Fibroblast of pulmonary artery (primary cell): Measurements from ENCODE around the gene KIAA1217.
"Not testable (repeated sequence)": the region's sequence is repeated elsewhere in the genome, so short reads cannot be mapped to it uniquely, and the experiment has no call there.

Experiments used
- DNase-seq: peaks from one replicate; pipeline ENCODE4 v3.0.0-alpha.2; 2010; ENCODE audit warnings: low read depth
- H3K4me3 ChIP-seq: replicated peaks from 2 replicates; pipeline ENCODE4 v1.5.1; 2011; ENCODE audit warnings: low read depth, mild to moderate bottlenecking, control low read depth, low read length, moderate library complexity
- TF ChIP-seq, protein P1 (sequence below): IDR thresholded peaks from 2 replicates; pipeline ENCODE4 v1.5.1; 2011; ENCODE audit warnings: mild to moderate bottlenecking, control low read depth, low read length, inconsistent platforms; ENCODE audit errors: missing control alignments

KIAA1217 gene

DNA sequence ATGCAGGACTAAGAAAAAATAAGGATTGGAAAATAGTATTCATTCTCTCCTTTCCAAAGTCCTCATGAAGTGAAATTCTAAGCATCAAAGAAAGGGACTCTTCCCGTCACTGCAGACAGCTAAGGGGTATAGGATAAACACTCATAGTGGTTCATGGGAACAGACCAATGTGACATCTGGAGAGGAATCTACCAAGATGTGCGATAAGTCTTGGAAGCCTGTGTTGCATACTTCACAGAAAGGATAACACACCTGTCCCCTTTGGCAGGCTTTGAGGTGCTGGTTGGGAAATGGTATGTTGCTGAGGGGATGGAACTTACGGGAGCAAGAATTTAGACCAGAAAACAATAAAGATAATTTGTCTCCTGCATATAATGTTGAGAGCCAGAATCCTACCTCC lies 266.7 kb downstream of the KIAA1217 start:
- H3K4me3 ChIP-seq = no peak overlapping the region
- DNase-seq = no peak
- TF ChIP-seq, protein P1, sequence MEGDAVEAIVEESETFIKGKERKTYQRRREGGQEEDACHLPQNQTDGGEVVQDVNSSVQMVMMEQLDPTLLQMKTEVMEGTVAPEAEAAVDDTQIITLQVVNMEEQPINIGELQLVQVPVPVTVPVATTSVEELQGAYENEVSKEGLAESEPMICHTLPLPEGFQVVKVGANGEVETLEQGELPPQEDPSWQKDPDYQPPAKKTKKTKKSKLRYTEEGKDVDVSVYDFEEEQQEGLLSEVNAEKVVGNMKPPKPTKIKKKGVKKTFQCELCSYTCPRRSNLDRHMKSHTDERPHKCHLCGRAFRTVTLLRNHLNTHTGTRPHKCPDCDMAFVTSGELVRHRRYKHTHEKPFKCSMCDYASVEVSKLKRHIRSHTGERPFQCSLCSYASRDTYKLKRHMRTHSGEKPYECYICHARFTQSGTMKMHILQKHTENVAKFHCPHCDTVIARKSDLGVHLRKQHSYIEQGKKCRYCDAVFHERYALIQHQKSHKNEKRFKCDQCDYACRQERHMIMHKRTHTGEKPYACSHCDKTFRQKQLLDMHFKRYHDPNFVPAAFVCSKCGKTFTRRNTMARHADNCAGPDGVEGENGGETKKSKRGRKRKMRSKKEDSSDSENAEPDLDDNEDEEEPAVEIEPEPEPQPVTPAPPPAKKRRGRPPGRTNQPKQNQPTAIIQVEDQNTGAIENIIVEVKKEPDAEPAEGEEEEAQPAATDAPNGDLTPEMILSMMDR = no peak

DNA sequence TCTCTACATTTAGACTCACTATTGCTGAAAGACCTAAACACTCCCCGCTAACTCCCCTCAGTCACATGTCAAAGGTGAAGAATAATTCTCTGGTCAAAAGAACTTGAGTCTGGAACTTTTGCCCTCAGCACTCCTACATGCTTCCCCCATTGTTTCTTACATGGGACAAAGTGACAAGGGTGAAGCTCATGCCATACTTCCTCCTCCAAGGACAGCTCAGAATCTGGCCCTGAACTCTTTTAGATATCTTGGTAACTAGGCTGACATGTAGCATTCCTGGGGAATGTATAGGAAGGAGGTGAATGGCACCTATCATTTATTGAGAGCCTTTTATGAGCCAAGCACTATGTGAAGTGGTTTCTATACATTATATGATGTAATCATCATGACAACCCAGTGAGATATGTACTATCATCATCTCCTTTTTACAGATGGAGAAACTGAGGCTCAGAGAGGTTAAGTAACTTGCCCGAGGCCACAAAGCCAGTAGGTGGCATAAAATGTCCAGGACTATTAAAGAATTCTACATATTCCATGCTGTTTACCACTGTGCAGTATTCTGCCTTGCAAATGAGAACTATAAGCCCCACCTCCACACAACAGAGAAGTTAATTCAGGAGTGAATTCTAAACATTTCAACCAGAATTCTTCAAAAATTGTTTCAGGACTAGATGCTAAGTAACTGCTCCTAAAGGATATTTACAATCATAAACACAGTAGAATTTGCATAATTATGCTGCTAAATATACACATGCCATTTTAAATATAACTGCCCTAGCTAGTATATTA lies 268.2 kb downstream of the KIAA1217 start:
- no peak overlapping the region for H3K4me3 ChIP-seq
- TF ChIP-seq, protein P1 = no peak
- no peak for DNase-seq

GRCh38 chr10:24477915-24478314 lies 269.0 kb downstream of the KIAA1217 start:
- TF ChIP-seq, protein P1 = no peak
- H3K4me3 ChIP-seq = no peak overlapping the region
- DNase-seq = no peak

GRCh38 chr10:24479806-24480205 lies 270.9 kb downstream of the KIAA1217 start:
- no peak overlapping the region for H3K4me3 ChIP-seq
- TF ChIP-seq, protein P1 = no peak
- DNase-seq = no peak

DNA sequence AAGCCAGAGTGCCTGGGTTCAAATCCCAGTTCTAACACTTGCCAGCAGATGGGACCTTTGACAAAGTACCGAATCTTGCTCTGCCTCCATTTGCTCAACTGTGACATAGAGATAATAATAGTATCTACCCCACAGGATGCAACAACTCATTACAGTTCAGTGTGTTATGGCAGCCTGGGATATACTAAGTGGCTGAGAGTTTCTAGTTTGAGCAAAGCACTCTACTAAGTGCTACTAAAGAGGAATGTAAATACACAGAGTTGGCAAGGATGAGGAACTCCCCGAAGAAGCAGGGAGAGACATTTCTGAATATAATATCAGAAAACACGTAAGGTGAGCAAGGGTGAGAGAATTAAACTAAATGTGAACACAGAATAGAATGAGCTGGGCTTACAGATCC lies 271.5 kb downstream of the KIAA1217 start:
- DNase-seq = no peak
- H3K4me3 ChIP-seq = no peak overlapping the region
- TF ChIP-seq, protein P1 = no peak

DNA sequence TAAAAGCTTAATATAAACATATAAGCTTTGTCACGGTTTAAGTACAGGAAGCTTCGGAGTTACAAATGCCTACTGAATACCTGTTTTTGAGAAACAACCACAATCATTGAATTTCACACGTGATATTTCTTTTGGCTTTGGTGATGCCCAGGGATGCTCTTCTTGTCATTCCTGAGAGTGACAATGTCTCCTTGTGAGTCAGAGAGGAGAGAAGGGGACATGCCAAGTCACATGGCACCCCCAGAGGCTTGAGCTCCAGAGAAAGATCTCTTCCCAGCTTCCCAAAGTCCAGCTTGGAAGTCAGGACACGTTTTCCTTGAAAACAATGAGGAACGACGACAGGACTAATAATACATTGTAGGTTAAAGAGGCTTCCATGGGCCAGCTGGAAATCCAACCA lies 272.3 kb downstream of the KIAA1217 start:
- H3K4me3 ChIP-seq = no peak overlapping the region
- no peak for DNase-seq
- TF ChIP-seq, protein P1 = no peak

- DNase-seq, H3K4me3 ChIP-seq: not testable (repeated sequence)
These were observed 273.8 kb downstream of the KIAA1217 start for GRCh38 chr10:24482713-24483112.
